ENCODE measurements around the gene FMN2.

The FMN2 gene

DNA sequence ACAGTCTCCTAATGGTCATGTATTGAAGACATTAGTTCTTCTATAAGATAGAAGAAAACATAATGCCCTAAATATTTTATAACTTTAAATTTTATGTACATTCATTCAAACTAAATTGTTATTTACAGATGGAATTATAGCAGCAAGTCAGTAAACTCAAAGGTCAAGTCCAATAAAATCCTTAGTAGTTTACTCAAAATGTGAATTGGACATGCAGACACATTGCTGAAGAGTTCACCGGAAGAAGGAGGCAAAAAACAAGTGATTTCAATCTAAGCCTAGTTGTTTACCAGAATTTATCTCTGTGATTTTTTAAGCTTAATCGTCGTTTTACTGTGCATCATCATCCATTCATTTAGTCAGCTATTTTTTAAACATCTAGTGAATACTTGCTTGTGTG lies 370.6 kb downstream of the FMN2 start:
- no peak for DNase-seq

- DNase-seq = no peak
Observed at GRCh38 chr1:240462766-240463395, 371.2 kb downstream of the FMN2 start.

GRCh38 chr1:240464099-240464498 lies 372.4 kb downstream of the FMN2 start:
- DNase-seq = no peak

DNA sequence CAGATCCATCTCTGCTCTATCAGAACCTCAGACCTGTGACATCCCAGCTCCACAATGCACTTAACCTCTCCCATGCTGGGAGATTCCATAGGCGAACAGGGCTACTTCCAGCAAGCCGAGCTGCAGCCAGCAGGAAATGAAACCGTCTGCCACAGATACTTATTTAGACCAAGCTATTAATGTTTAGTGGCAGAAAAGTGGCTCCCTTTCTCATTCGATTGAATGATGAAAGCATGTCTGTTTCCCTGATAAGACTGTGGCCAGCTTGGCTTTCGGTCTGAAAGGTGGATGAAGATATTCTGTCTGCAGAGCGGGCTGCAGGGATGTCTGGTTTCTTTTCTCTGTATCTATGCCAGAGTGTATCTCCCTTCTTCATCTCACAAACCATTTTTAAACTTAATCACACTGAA lies 373.9 kb downstream of the FMN2 start:
- DNase-seq = no peak

DNA sequence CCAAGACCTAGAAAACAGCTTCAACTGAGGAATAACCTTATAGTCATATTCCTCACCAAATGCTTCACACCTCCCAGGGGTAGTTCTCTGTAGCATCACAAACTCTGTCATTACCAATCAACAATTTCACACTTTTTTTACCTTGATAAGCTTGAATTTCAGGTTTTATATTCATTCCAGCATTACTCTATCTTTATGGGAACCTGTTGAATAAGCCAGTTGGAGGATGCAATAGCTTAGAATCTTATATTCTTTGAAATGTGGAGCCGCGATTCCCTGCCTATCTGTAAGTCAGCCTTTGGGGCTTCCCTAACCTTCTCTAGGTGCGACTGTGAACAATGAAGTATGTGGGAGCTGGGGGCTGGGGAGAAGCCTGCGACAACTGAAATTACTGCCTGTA lies 374.8 kb downstream of the FMN2 start:
- DNase-seq = no peak

DNA sequence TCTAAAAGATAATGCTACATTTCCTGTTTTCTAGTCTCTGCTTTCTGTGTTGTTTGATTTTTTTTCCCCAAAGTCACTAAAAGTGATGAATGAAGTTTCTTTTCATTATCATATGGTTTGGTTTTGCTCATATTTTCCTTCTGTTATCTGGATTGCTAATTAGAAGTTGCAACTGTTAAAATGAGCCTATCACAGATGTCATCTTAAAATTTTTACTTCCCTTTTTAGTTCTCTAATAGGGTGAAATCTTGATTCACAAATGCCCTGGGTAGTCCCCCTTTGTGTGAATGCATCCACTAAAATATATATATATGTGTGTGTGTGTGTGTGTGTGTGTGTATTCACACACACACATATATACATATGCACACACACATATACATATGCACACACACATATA lies 376.2 kb downstream of the FMN2 start:
- DNase-seq = no peak

- DNase-seq = no peak
Observed at GRCh38 chr1:240468656-240469055, 377.0 kb downstream of the FMN2 start.

DNA sequence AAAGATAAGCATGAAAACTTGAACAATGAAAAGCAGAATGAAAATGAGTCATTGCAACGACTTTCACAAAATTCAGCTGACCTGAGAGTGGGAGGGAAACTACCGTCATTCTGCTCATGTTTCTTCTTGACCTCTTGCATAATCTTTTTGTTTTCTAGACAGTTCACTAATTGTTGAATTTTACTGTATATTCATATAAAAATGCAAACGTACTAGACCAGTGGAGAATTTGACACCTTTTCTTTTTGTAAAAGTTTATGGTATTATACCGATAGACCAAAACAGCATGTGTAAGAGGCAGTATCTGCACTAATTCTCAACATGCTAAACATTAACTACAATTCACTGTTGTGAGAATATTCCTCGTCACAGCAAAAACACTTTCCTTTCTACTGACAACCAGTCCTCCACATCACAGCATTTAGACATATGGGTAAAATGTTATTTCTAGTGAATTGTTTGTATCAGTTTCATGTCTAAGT lies 382.5 kb downstream of the FMN2 start:
- no peak for DNase-seq

DNA sequence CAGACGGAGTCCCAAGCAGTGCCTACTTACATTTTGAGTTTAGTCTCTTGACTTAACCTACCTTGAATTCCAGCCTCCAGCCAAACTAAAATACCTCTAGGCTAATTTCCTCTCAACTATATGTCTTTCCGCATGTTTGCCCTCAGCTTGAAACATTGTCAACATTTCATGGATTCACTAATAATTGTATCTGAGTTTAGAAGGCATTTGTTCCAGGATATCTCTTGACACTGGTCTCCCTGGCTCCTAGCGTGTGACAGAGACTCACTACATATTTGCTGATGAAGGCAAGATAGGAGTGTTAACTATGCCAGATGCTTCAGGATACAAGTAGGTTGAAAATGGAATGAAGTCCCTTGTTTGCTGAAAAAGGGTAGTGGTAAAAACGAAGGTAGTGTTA lies 384.1 kb downstream of the FMN2 start:
- DNase-seq = no peak

DNA sequence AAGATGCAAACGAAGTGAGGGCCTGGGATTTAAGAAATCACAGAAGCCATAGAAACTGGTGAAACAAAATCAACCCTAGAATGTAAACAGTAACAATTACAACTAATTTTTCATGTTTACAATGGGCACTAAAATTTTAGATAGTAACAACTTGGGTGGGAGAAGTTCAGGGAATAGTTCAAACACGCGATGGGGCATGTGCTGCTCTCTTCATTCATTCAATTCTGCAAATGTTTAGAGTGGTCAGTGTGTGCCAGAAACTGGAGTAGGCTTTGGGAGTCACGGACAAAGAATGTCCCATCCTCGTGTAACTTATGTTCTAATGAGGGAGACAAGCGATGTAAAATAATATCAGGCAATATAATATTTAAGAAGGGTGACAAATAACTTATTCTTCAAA lies 386.9 kb downstream of the FMN2 start:
- DNase-seq = no peak

- no peak for DNase-seq
Observed at GRCh38 chr1:240484804-240485443, 393.2 kb downstream of the FMN2 start.

DNA sequence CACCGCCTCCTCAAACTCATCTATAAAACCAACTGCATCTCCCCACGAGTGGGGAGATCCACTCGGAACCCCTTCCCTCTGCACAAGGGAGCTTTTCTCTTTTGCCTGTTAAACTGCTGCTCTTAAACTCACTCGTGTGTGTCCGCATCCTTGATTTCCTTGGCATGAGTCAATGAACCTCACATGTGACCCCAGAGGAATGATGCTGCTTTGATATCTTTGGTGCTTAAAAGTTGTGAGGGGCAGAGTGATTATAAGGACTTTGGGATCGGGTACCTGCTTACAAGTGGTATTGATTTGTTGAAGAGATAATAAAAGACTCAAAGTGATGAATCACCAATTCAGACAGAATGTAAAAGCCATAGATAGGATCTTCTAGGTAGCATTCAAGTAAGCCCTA lies 394.9 kb downstream of the FMN2 start:
- DNase-seq = no peak

GRCh38 chr1:240487493-240487892 lies 395.8 kb downstream of the FMN2 start:
- DNase-seq = no peak

GRCh38 chr1:240491156-240491555 lies 399.5 kb downstream of the FMN2 start:
- no peak for DNase-seq

DNA sequence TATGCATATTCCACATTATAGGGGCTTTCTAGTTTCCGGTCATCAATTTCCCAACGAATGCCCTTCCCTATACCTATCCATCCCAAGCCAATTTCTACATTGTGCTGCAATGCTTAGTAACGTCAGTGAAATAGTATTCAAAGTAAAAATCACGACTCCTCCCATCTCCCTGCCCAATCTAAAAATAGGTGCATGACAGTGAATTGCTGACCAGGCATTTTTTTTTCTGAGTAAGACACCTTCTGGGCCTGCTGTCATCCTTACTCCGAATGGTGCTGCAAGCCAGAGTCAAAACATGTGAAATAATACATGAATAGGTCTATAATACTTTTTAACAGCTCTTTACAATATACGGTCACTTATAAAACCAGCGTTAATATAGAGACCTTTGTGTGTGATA lies 400.1 kb downstream of the FMN2 start:
- no peak for DNase-seq

DNA sequence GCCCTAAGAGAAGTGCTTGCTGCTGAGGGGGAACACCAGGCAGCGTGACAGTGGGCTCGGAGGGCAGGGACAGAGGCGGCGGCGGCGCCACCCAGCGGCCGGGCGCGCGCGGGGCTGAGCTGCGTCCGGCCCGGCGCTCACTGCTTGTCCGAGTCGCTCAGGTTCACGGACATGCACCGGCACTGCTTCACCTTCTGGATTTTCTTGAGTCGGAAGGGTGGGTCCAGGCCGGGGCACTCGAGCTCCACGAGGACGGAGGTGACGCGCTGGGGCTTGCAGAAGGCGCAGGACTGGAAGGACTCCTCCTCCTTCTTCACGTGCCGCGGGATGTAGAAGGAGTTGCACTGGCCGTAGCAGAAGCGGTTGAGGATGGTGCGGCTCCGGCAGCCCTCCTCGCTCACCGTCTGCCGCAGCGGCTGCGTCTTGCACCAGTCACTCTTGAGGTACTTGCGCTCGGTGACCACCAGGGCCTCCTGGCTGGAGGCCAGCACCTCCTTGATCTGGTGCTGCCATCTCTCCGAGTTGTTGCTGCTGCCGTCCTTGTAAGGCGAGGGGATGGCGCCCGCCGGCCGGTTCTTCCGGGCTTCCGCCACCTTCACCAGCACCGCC lies 401.3 kb downstream of the FMN2 start:
- DNase-seq = no peak

DNA sequence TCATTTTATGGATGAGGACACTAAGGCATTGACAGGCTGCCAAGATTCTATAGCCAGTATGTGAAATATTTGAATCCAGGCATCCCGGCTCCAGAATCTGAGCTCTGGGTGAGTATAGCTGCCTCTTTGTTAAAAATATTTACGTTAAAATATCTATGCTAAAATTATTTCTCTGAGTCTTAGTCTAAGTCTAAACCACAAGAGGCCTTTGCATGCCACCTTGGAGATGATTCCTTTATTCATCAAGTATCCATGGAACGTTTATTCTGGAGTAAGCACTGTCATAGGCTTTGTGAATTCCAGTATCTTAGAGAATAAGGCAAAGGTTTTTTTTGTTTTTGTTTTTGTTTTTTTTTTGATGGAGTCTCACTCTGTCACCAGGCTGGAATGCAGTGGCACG lies 403.9 kb downstream of the FMN2 start:
- DNase-seq = no peak

DNA sequence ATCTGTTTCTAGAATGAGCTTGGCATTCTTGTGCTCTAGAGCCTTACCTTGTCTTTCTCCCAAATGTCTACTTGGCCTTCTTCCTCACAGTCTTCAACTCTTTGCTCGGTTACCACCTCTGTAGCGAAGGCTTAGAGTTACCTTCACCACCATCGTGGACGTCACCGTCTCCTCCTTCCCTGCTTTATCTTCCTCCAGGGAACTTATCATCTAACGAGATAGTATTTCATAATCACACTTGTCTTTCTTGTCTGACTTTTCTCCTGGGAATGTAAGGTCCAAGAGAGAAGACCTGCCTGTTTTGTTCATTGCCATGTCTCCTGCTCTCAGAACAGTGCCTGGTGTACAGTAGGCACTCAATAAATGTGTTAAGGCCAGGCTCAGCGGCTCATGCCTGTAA lies 404.7 kb downstream of the FMN2 start:
- no peak for DNase-seq

- DNase-seq = no peak
Observed at GRCh38 chr1:240496941-240497340, 405.3 kb downstream of the FMN2 start.

- no peak for DNase-seq
Observed at GRCh38 chr1:240497908-240498307, 406.2 kb downstream of the FMN2 start.

DNA sequence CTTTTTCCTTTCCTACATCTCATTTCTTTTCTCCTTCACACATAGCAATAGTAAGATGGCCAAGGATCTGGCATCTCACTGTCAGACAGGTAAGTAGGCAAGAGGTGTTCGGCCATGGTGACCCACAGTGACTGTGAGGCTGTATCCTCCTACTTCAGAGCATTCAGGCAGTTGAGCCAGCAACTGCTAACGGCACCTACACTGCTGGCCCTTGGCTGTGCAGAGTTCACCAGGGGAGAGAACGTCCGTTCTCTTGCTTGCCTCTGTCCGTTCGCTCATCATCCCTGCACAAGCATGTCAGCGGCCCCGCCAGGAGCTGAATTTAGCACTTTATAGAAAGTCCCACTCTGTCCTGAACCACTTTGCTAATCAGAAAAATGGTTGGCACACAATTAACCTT lies 406.7 kb downstream of the FMN2 start:
- DNase-seq = no peak

DNA sequence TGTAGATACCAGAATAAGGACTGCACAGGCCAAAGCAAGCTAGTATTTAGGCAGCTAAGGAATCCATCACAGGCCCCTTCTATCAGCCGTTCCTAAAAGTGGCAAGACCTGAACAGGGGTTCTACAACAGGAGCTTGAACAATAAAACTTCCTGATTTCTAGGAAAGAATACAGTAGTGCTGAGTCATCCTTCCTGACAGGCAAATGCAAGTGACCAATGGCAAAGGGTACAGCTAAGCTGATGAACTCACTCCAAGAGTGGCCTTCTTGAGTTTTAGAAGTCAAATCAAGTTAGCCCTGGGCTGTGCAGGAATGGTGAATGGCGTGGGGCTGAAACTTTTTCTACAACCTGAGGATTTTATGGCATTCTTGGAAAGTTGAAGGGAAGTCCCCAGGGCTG lies 407.3 kb downstream of the FMN2 start:
- no peak for DNase-seq

DNA sequence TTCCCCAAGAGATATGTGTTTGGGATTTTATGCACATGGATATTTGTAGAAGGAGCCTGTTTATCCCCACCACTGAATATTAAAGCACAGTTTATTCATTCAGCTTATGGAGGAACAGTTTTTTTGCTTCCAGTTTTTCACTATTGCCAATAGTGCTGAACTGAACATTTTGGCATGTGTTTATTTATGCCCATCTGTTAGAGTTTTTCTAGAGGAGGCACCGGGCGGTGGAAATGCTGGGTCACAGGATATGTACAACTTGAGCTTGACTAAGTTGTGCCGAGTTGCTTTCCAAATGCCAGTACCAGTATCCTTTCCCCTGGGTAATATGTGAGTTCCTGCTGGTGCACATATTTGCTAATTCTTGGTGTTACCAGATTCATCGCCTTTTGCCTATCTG lies 409.0 kb downstream of the FMN2 start:
- DNase-seq = no peak

DNA sequence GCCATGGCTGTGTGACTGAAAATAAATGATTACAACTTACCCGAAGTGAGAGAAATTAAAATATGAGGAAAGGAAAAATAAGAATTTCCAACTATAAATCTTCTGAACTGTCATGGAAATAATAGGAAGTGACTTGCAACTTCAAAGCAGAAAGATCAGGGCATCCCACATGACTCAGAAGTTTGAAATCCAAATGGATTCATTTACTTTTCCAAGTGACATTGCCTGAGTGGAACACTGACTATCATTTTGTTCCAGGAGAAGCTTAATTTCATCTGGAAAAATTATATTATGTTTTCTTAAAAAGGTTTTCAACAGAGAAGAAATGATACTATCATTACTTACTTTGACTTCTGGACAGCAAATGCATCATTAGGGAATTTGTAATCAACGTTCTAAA lies 409.4 kb downstream of the FMN2 start:
- no peak for DNase-seq

DNA sequence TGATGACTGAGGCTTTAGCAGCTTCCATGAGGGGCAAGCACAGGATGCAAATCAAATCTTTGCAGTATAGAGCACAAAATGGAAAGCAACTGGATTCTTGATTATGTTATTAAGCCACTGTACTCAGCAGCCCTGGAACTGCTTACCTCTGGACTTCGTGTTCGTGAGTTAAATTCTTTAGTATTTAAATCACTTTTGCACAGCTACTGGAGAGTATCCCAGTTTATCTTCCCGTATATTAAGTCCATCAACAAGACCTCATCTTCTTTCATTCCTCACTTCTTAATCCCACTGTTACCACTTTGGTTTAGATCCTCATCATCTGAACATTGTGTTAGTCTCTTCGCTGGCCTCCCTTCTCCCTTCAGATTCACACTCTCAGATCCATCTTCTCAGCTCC lies 411.4 kb downstream of the FMN2 start:
- DNase-seq = no peak
